ENCODE results near the gene GNG4.

DNA sequence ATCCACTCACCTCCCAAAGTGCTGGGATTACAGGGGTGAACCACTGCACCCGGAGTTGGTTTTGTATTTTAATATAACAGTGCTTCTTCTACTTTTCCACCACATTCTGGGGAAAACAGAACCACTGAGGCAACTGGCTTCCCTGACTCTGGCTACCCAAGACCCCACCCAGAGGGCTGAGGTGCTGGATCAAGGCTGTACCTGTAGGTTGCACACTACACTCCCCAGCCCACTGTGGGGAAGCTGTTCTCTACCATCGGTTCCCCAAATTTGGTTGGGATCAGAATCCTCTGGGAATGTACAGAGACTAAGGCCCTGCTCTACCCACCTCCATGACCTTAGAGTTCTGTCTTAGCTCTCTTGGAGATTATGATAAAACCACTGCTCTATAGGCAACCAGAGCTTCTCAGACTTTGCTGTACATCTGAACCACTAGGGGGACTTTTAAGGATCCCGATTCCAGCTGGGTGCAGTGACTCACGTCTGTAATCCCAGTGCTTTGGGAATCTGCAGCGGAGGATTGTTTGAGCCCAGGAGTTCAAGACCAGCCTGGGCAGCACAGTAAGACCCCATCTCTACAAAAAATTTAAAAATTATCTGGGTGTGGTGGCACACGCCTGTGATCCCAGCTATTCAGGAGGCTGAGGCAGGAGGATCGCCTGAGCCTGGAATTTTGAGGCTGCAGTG is 51.6 kb downstream of the GNG4 start:
- TF ChIP-seq NFIC (IDR thresholded peaks at IDR 0.05; ENCODE audit: low read depth, low read length) (no peak), TAF1 (IDR thresholded peaks at IDR 0.05; ENCODE audit: borderline replicate concordance, low read depth, low read length) (no peak), YY1 (IDR thresholded peaks at IDR 0.05; ENCODE audit: low read depth, low read length) (no peak)
- TF ChIP-seq, protein P1, sequence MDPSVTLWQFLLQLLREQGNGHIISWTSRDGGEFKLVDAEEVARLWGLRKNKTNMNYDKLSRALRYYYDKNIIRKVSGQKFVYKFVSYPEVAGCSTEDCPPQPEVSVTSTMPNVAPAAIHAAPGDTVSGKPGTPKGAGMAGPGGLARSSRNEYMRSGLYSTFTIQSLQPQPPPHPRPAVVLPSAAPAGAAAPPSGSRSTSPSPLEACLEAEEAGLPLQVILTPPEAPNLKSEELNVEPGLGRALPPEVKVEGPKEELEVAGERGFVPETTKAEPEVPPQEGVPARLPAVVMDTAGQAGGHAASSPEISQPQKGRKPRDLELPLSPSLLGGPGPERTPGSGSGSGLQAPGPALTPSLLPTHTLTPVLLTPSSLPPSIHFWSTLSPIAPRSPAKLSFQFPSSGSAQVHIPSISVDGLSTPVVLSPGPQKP (IDR thresholded peaks at IDR 0.05; ENCODE audit: low read depth, low read length): no peak
